GM19372 (cell line): ENCODE data around the gene CACNA2D2.

ENCODE experiments used
- ATAC-seq: cut with Tn5 transposase; IDR thresholded peaks from one replicate; pipeline ENCODE4 v1.9.1; 2021; ENCODE audit warnings: mild to moderate bottlenecking, low read depth, moderate library complexity; ENCODE audit not compliant: unreplicated experiment

Gene CACNA2D2

GRCh38 chr3:50502584-50503423 is 630 bp downstream of the CACNA2D2 start:
- no peak for ATAC-seq

- no peak for ATAC-seq
These were observed 1.2 kb downstream of the CACNA2D2 start for GRCh38 chr3:50502225-50502583.

GRCh38 chr3:50495609-50496423 is 7.6 kb downstream of the CACNA2D2 start:
- no peak for ATAC-seq

GRCh38 chr3:50494126-50494525 is 9.3 kb downstream of the CACNA2D2 start:
- ATAC-seq: no peak

- ATAC-seq: no peak
These were observed 9.8 kb downstream of the CACNA2D2 start for GRCh38 chr3:50493623-50494022.

- no peak for ATAC-seq
These were observed 10.3 kb downstream of the CACNA2D2 start for GRCh38 chr3:50493086-50493485.

GRCh38 chr3:50491023-50491422 is 12.4 kb downstream of the CACNA2D2 start:
- ATAC-seq: no peak

GRCh38 chr3:50490424-50490823 is 13.0 kb downstream of the CACNA2D2 start:
- no peak for ATAC-seq

GRCh38 chr3:50487181-50487580 is 16.3 kb downstream of the CACNA2D2 start:
- ATAC-seq: no peak

GRCh38 chr3:50486219-50486888 is 17.1 kb downstream of the CACNA2D2 start:
- ATAC-seq: no peak

GRCh38 chr3:50484722-50485121 is 18.7 kb downstream of the CACNA2D2 start:
- no peak for ATAC-seq

- ATAC-seq: no peak
These were observed 20.1 kb downstream of the CACNA2D2 start for GRCh38 chr3:50483374-50483773.

GRCh38 chr3:50481992-50482391 is 21.4 kb downstream of the CACNA2D2 start:
- ATAC-seq: no peak

GRCh38 chr3:50480471-50480870 is 23.0 kb downstream of the CACNA2D2 start:
- no peak for ATAC-seq

- no peak for ATAC-seq
These were observed 23.9 kb downstream of the CACNA2D2 start for GRCh38 chr3:50479523-50479922.

GRCh38 chr3:50478671-50479260 is 24.7 kb downstream of the CACNA2D2 start:
- no peak for ATAC-seq

GRCh38 chr3:50478051-50478450 is 25.4 kb downstream of the CACNA2D2 start:
- ATAC-seq: no peak

- no peak for ATAC-seq
These were observed 28.1 kb downstream of the CACNA2D2 start for GRCh38 chr3:50475348-50475747.

GRCh38 chr3:50474717-50475116 is 28.7 kb downstream of the CACNA2D2 start:
- no peak for ATAC-seq

- no peak for ATAC-seq
These were observed 29.7 kb downstream of the CACNA2D2 start for GRCh38 chr3:50473768-50474167.

- ATAC-seq: no peak
These were observed 30.5 kb downstream of the CACNA2D2 start for GRCh38 chr3:50472958-50473357.
